Esophagus (tissue), 2 donors: ENCODE measurements around the gene FAM151A. TPM values are rescaled to one million over a fixed set of nuclear protein-coding genes. Genes with fewer than 3 reads are reported as not detected.

Experiments used
- polyA plus RNA-seq, 2 donors: library from polyadenylated mRNA; stranded (reverse); fragments of 200-250 nt; gene quantifications; one replicate each; pipeline ENCODE4 v1.2.3, GENCODE V29; 2013
- donor health status: healthy with polysubstance abuse.
- donor health status: Bipolar disorder and iron deficiency.

FAM151A gene
- polyA plus RNA-seq, 2 donors: 0.24 to 0.26 TPM

Other genes with a start within 250 kb of the FAM151A start
- 10 to 100 TPM; 30.7 to 39.0 TPM for gene SSBP3, start 217.1 kb downstream of the FAM151A start, polyA plus RNA-seq
- 10 to 100 TPM; 10.5 to 13.0 TPM for gene ACOT11, start 75.3 kb downstream of the FAM151A start, polyA plus RNA-seq
- 1 to 10 TPM in 1 of 2 donors, under 1 TPM in 1; 0.80 to 2.3 TPM for gene MROH7, start 18.3 kb upstream of the FAM151A start, polyA plus RNA-seq
- 10 to 100 TPM in 1 of 2 donors, 1 to 10 TPM in 1; 7.7 to 12.5 TPM for gene TTC4, start 92.3 kb upstream of the FAM151A start, polyA plus RNA-seq
- 1 to 10 TPM; 1.5 to 2.5 TPM for gene PARS2, start 141.0 kb upstream of the FAM151A start, polyA plus RNA-seq
- 10 to 100 TPM; 83.5 to 92.9 TPM for gene TTC22, start 177.8 kb upstream of the FAM151A start, polyA plus RNA-seq